Activated CD4-positive, alpha-beta T cell treated with anti-CD3 and anti-CD28 coated beads, Interleukin-2, amount 10 ng/mL, durations not matched to agents 24 days and 14 days (primary cell): ENCODE measurements around the gene POLD3. TPM values are rescaled to one million over a fixed set of nuclear protein-coding genes. Genes with fewer than 3 reads are reported as not detected.
"Not testable (repeated sequence)": the region's sequence is repeated elsewhere in the genome, so short reads cannot be mapped to it uniquely, and the experiment has no call there.

Experiments
- DNase-seq: peaks from one replicate; pipeline ENCODE4 v3.0.0; 2022
- H3K27ac Mint-ChIP-seq: one replicate; pipeline ENCODE4 v1.8.0; 2022; ENCODE audit warnings: mild to moderate bottlenecking, mixed read lengths
- H3K27me3 Mint-ChIP-seq: one replicate; pipeline ENCODE4 v1.8.0; 2022; ENCODE audit warnings: mixed read lengths
- H3K36me3 Mint-ChIP-seq: one replicate; pipeline ENCODE4 v1.8.0; 2022; ENCODE audit warnings: low read depth, mild to moderate bottlenecking, mixed read lengths
- H3K4me1 Mint-ChIP-seq: one replicate; pipeline ENCODE4 v1.8.0; 2021; ENCODE audit warnings: mixed read lengths
- H3K4me3 Mint-ChIP-seq: one replicate; pipeline ENCODE4 v1.8.0; 2022; ENCODE audit warnings: mild to moderate bottlenecking, moderate library complexity, mixed read lengths
- H3K9me3 Mint-ChIP-seq: one replicate; pipeline ENCODE4 v1.8.0; 2021; ENCODE audit warnings: mixed read lengths
- intact Hi-C: fragments of 100-400 bp; cut with micrococcal nuclease; formaldehyde crosslinking; loops from one replicate; pipeline ENCODE4 v1.15.1; 2023
- total RNA-seq: library from RNA; stranded (reverse); gene quantifications from 2 replicates; pipeline ENCODE4 v1.2.3, GENCODE V29; 2022

The POLD3 gene
- total RNA-seq, 1 donor from 2014 or later = 53.5 TPM

DNA sequence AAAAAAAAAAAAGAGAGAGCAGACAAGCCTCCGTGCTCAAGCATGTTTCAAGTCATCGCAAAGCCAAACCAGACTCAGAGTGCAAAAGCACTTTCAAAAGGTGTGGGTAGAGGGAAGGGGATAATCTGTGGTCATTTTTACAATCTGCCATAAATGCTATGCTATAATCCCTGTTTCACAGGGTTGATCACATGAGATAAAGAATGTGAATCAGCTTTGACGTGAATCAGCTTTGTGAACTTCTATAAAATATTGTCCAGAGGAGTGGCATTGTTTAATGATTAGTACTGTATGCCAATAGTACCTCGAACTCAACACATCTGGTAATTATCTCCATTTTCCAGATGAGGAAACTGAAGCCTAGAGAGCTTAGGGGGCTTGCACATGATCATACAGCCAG, 20.0 kb upstream of the POLD3 start:
- Mint-ChIP-seq H3K36me3 (no peaks in the 10 kb centered on the region), H3K27ac (no peak overlapping the region), H3K4me1 (no peaks in the 10 kb centered on the region), H3K4me3 (no peak overlapping the region), H3K9me3 (no peaks in the 10 kb centered on the region), H3K27me3 (peaks cover 4% of the 10 kb centered on the region)
- intact Hi-C loops = loop anchor here (10.0 kb wide), 1 partner anchor 318 kb away; no protein-coding TSS in a partner anchor
- DNase-seq = no peak

DNA sequence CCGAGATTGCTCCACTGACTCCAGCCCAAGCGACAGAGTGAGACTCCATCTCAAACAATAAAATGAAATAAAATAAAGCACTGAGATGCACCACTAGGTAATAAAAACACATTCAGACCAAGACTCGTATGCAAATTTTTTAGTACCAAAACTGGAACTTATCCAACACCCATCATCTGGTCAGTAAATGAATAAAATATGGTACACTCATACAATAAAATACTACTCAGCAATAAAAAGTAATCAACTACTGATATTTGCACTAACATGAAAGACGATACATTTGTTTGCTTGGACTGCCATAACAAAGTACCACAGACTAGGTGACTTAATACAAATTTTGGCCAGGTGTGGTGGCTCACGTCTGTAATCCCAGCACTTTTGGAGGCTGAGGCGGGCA, 17.8 kb upstream of the POLD3 start:
- Mint-ChIP-seq H3K36me3 (no peaks in the 10 kb centered on the region), H3K27ac (no peak overlapping the region), H3K9me3 (no peaks in the 10 kb centered on the region), H3K27me3 (peaks cover 3% of the 10 kb centered on the region), H3K4me3 (no peak overlapping the region), H3K4me1 (no peaks in the 10 kb centered on the region)
- intact Hi-C loops = loop anchor here (10.0 kb wide), 1 partner anchor 320 kb away; no protein-coding TSS in a partner anchor
- DNase-seq = no peak

DNA sequence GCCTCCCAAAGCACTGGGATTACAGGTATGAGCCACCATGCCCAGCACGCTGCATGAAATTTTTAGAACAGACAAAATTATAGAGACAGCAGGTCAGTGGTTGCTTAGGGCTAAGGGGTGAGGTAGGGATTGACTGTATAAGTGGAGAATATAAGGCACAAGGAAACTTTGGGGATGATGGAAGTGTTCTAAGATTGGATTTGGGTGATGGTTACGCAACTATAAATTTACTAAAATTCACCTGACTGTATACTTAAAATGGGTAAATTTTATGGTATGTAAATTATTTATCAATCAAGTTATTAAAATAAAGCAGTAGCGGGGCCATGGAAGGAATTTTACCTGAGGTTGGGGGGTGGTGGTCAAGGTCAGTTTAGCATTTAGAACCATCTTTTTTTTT, 16.4 kb upstream of the POLD3 start:
- H3K36me3 Mint-ChIP-seq = no peaks in the 10 kb centered on the region
- H3K4me1 Mint-ChIP-seq = peaks cover 1% of the 10 kb centered on the region
- no peaks in the 10 kb centered on the region for H3K9me3 Mint-ChIP-seq
- intact Hi-C loops = loop anchor here (10.0 kb wide), 1 partner anchor 321 kb away; no protein-coding TSS in a partner anchor
- H3K27me3 Mint-ChIP-seq = peaks cover 3% of the 10 kb centered on the region
- DNase-seq = no peak
- no peak overlapping the region for H3K4me3 Mint-ChIP-seq
- no peak overlapping the region for H3K27ac Mint-ChIP-seq

DNA sequence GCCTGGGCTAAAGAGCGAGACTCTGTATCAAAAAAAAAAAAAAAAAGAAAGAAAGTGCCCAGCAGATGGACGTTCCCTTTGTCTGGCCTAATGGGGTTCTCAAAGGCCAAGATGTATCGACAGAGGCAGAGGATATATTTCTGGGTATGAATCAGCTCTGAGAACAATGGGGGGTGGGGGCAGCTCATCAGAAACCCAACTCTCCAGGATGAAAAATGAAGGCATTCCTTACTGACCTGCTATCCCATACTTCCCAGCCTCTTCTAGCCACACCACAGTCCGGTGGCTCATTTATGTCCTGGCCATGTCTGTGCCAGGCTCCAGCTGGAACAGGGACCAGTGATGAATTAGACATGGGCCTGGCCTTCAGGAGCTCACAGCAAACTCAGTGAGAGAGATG, 15.2 kb upstream of the POLD3 start:
- no peaks in the 10 kb centered on the region for H3K36me3 Mint-ChIP-seq
- H3K27me3 Mint-ChIP-seq = peaks cover 3% of the 10 kb centered on the region
- intact Hi-C loops = loop anchor here (10.0 kb wide), 1 partner anchor 322 kb away; no protein-coding TSS in a partner anchor
- H3K4me1 Mint-ChIP-seq = peaks cover 3% of the 10 kb centered on the region
- H3K4me3 Mint-ChIP-seq = no peak overlapping the region
- DNase-seq = no peak
- H3K9me3 Mint-ChIP-seq = no peaks in the 10 kb centered on the region
- no peak overlapping the region for H3K27ac Mint-ChIP-seq

GRCh38 chr11:74577624-74578396, 14.6 kb upstream of the POLD3 start:
- Mint-ChIP-seq H3K9me3 (no peaks in the 10 kb centered on the region), H3K27ac (no peak overlapping the region), H3K27me3 (peaks cover 3% of the 10 kb centered on the region), H3K4me3 (no peak overlapping the region), H3K4me1 (peaks cover 3% of the 10 kb centered on the region), H3K36me3 (no peaks in the 10 kb centered on the region)
- no peak for DNase-seq
- intact Hi-C loops = loop anchor here (10.0 kb wide), 1 partner anchor 323 kb away; no protein-coding TSS in a partner anchor

GRCh38 chr11:74579577-74580270, 12.7 kb upstream of the POLD3 start:
- Mint-ChIP-seq H3K4me3 (no peak overlapping the region), H3K27me3 (peaks cover 2% of the 10 kb centered on the region)

DNA sequence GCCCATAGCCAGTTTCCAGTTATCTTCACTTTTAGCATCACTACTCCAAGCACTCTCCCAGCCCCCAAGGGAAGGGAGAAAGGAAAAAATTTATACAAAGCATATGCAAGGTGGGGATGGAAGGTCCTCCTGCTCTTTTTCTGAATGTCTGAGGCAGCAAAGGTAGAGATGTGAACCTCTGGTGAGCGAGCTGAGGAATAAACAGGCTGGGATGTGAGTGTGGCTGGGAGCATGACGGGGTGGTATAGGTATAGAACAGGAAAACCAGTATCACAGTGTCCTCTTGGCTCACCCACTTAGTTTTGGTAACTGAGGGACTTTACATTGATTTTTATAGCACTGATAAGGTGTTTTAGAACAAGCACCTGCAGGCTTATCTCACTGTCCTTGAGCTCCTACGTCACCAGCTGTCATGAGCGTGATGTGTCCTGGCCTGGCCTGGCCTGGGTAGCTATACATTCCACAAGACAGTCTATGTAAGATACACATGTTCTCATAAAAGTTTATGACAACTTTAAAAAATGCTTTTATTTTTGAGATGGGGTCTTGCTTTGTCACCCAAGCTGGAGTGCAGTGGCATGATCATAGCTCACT, 10.3 kb upstream of the POLD3 start:
- Mint-ChIP-seq H3K27ac (no peak overlapping the region), H3K36me3 (no peaks in the 10 kb centered on the region), H3K4me3 (no peak overlapping the region), H3K4me1 (peaks cover 3% of the 10 kb centered on the region), H3K27me3 (peaks cover 2% of the 10 kb centered on the region), H3K9me3 (no peaks in the 10 kb centered on the region)
- intact Hi-C loops = no loop called here
- no peak for DNase-seq

More at GRCh38 chr11:74579577-74580270, 12.7 kb upstream of the POLD3 start:
- Mint-ChIP-seq H3K27ac (no peak overlapping the region), H3K4me1 (peaks cover 3% of the 10 kb centered on the region), H3K36me3 (no peaks in the 10 kb centered on the region), H3K9me3 (no peaks in the 10 kb centered on the region)
- intact Hi-C loops = loop anchor here (10.0 kb wide), 1 partner anchor 325 kb away; no protein-coding TSS in a partner anchor
- DNase-seq = no peak

DNA sequence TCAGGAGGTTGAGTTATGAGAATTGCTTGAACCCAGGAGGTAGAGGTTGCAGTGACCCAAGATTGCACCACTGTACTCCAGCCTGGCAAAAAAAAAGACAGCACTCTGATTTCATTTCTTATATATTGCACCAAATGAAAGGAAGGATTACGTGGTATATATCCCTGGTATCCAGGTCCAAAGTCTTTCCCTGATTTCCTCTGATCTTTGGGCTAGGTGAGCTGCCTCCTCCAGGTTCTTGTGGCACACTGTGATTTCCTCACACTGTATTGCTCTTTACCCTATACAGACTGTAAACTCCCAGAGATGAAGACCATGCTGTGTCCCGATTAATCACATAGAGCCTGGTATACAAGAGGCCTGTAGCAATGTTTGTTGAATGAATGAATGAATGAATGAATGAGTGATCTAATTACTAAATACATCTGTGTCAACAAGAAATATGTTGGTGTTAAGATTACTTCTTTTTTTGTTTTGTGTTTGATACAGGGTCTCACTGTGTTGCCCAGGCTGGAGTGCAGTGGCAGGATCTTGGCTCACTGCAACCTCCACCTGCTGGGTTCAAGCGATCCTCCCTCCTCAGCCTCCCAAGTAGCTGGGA, 9.3 kb upstream of the POLD3 start:
- intact Hi-C loops = no loop called here
- no peak overlapping the region for H3K27ac Mint-ChIP-seq

GRCh38 chr11:74590492-74590891, 1.9 kb upstream of the POLD3 start:
- peaks cover 17% of the 10 kb centered on the region for H3K4me1 Mint-ChIP-seq
- DNase-seq, H3K27me3 Mint-ChIP-seq, H3K4me3 Mint-ChIP-seq, H3K9me3 Mint-ChIP-seq, intact Hi-C loops, H3K27ac Mint-ChIP-seq: not testable (repeated sequence)
- H3K36me3 Mint-ChIP-seq = peaks cover 17% of the 10 kb centered on the region

More for the DNA sequence above, 9.3 kb upstream of the POLD3 start:
- Mint-ChIP-seq H3K4me3 (no peak overlapping the region), H3K27me3 (peaks cover 8% of the 10 kb centered on the region), H3K36me3 (no peaks in the 10 kb centered on the region), H3K4me1 (peaks cover 3% of the 10 kb centered on the region), H3K9me3 (no peaks in the 10 kb centered on the region)
- no peak for DNase-seq

DNA sequence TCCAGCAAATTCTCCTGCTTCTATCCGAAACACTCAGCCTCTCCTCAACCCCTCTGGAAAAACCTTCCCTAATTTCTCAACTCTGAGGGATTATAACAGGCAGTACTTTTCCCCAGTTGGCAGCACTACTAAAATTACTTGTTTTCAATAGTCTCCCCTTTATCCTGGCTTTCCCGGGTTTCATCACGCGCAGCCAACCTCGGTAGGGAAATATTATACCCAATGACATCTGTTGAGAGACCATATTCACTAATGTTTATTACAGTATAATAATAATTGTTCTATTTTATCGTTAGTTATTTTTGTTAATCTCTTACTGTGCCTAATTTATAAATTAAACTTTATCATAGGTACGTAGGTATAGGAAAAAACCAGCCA, 330 bp upstream of the POLD3 start:
- Mint-ChIP-seq H3K36me3 (peaks cover 27% of the 10 kb centered on the region), H3K27me3 (peaks cover 9% of the 10 kb centered on the region), H3K4me1 (peaks cover 19% of the 10 kb centered on the region), H3K4me3 (peak overlapping the region; percentile 96), H3K9me3 (no peaks in the 10 kb centered on the region), H3K27ac (no peak overlapping the region)
- intact Hi-C loops = loop anchor here (1.0 to 2.0 kb wide), 3 partner anchors 99 to 421 kb away; partner anchors contain the start of genes C2CD3, LIPT2 and PPME1
- DNase-seq = no peak

DNA sequence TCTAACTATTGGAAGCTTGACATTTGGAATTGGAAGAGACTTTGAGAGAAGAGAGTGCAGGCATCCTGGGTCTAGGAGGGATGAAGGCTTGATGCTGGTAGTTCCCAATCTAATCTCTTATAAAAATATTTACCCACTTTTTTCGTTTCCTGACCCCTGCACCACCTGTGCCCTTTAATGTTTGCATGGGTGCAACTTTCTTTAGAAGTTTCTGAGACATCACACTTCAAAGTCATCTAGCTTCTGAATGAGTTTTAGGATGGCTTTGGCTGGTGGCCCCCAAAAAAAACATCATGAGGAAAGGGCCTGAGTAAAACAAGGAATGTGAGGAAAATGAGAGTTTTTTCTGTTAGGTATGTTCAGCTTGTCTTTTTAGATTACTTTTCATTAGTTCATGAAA, 1.1 kb downstream of the POLD3 start:
- Mint-ChIP-seq H3K9me3 (no peaks in the 10 kb centered on the region), H3K4me1 (peaks cover 19% of the 10 kb centered on the region), H3K27me3 (no peaks in the 10 kb centered on the region), H3K36me3 (peaks cover 37% of the 10 kb centered on the region), H3K27ac (peak overlapping the region; percentile 90), H3K4me3 (peak overlapping the region; percentile 96)
- no peak for DNase-seq
- intact Hi-C loops = loop anchor here (2.0 kb wide), 1 partner anchor 423 kb away; the partner anchor contains the start of genes C2CD3 and PPME1

DNA sequence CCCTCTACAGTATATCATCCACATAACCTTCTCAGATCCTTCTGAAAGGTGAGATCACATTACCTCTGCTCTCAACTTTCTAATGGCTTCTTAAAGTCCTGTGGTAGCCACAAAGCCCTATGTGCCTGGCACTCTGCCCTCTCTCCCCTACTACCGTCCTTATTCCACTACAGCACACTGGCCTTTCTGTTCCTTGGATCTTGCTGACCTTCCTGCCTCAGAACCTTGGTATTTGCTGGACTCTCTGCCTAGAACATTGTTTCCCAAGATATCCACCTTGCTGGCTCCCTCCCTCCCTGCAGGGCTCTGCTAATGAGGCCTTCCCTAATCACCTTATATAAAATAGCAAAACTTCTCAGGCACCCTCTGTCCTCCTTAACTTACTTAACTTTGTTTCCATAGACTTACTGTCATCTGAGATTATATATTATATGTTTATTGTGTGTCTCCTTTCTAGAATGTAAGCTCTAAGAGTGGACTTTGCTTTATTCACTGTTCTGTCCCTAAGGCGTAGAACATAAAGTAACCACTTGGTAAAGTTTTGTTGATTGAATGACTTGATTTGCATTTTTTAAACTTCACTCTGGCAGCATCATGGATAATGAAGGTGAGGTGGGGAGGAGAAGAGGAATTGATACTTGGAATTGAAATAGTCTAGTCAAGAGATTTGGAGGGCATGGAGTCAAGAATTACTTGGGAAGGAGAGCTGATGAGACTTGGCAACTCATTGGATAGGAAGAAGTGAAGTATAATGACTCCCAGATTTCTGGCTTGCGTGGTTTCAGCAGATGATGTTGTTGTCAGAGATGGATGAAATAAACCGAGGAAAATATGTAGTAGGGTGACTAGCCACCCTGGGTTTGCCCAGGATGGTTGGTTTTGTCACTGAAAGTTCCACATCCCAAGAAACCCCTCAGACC, 10.5 kb downstream of the POLD3 start:
- Mint-ChIP-seq H3K4me1 (no peaks in the 10 kb centered on the region), H3K4me3 (no peak overlapping the region), H3K27me3 (no peaks in the 10 kb centered on the region), H3K36me3 (peaks cover 21% of the 10 kb centered on the region), H3K9me3 (no peaks in the 10 kb centered on the region), H3K27ac (no peak overlapping the region)
- no peak for DNase-seq
- intact Hi-C loops = no loop called here

DNA sequence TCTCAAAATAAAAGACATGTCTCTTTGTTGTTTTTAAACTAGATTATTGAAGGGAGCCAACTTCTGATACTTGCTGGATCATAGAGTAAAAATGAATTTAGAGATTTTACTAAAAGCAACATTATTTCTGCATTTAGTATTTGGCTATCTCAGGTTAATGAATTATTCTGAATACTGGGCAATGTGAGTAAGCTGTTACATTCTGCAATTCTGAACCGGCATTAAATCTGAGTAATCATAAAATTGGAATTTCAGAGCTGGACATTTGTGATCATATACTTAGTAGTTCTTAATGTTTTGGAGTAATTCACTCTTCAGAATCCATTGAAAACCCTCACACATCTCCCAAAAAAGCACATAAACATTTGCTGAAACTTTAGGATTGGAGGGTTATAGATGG, 11.5 kb downstream of the POLD3 start:
- intact Hi-C loops = no loop called here

More for the DNA sequence above, 11.5 kb downstream of the POLD3 start:
- no peaks in the 10 kb centered on the region for H3K4me1 Mint-ChIP-seq
- no peak for DNase-seq
- H3K27ac Mint-ChIP-seq = no peak overlapping the region
- H3K27me3 Mint-ChIP-seq = no peaks in the 10 kb centered on the region
- H3K9me3 Mint-ChIP-seq = no peaks in the 10 kb centered on the region
- no peak overlapping the region for H3K4me3 Mint-ChIP-seq
- H3K36me3 Mint-ChIP-seq = peaks cover 21% of the 10 kb centered on the region
